Mesenchymal stem cell (in vitro differentiated cells and primary cell): ENCODE results near the gene TRIP13.

Experiments used
- DNase-seq: peaks from one replicate; pipeline ENCODE4 v3.0.0-alpha.2; 2013
- H2AFZ ChIP-seq: one replicate; pipeline ENCODE4 v1.6.1; 2013; ENCODE audit warnings: low read depth, mild to moderate bottlenecking, control low read depth, inconsistent platforms, low read length, moderate library complexity
- H2AK5ac ChIP-seq: 2 replicates; pipeline ENCODE4 v1.6.1; 2013; ENCODE audit warnings: low read length, moderate library complexity, mild to moderate bottlenecking, inconsistent platforms; ENCODE audit not compliant: severe bottlenecking
- H2BK120ac ChIP-seq: one replicate; pipeline ENCODE4 v1.6.1; 2013; ENCODE audit warnings: low read depth, mild to moderate bottlenecking, inconsistent platforms, low read length, moderate library complexity
- H2BK12ac ChIP-seq, 2 experiments: one replicate each; pipeline ENCODE4 v1.6.1; 2013; ENCODE audit warnings: inconsistent platforms in 2 of 2, low read length in 2 of 2, mild to moderate bottlenecking in 2 of 2, moderate library complexity in 2 of 2, control low read depth in 1 of 2
- H2BK15ac ChIP-seq: one replicate; pipeline ENCODE4 v1.6.1; 2013; ENCODE audit warnings: mild to moderate bottlenecking, low read depth, inconsistent platforms; ENCODE audit not compliant: poor library complexity, severe bottlenecking
- H2BK5ac ChIP-seq: 2 replicates; pipeline ENCODE4 v1.6.1; 2013; ENCODE audit warnings: low read depth, mild to moderate bottlenecking, low read length, control low read depth, inconsistent platforms; ENCODE audit not compliant: poor library complexity, severe bottlenecking
- H3K14ac ChIP-seq, 2 experiments: one replicate each; pipeline ENCODE4 v1.6.1; 2013; ENCODE audit warnings: inconsistent platforms in 2 of 2, low read length in 2 of 2, control low read depth in 1 of 2, mild to moderate bottlenecking in 1 of 2, moderate library complexity in 1 of 2
- H3K18ac ChIP-seq, 2 experiments: one replicate each; pipeline ENCODE4 v1.6.1; 2013; ENCODE audit warnings: inconsistent platforms in 2 of 2, low read length in 2 of 2, control low read depth in 1 of 2, low read depth in 1 of 2, mild to moderate bottlenecking in 1 of 2
- H3K23ac ChIP-seq, 2 experiments: one replicate each; pipeline ENCODE4 v1.6.1; 2013; ENCODE audit warnings: inconsistent platforms in 2 of 2, low read length in 2 of 2, mild to moderate bottlenecking in 2 of 2, moderate library complexity in 2 of 2, control low read depth in 1 of 2
- H3K27ac ChIP-seq: 2 replicates; pipeline ENCODE4 v1.5.1; 2013; ENCODE audit warnings: mild to moderate bottlenecking, moderate library complexity, low read length, control low read depth, inconsistent platforms; ENCODE audit not compliant: poor library complexity, severe bottlenecking
- H3K27me3 ChIP-seq, 2 experiments: 2 replicates each; pipeline versions ENCODE4 v1.6.1 to v1.7.0; 2013; ENCODE audit warnings: low read length in 2 of 2, mild to moderate bottlenecking in 2 of 2, moderate library complexity in 2 of 2, control low read depth in 1 of 2, inconsistent platforms in 1 of 2; ENCODE audit not compliant: control insufficient read depth in 1 of 2, insufficient read depth in 1 of 2
- H3K36me3 ChIP-seq, 2 experiments: 2 replicates each; pipeline versions ENCODE4 v1.6.1 to v1.7.0; 2013; ENCODE audit warnings: low read length in 2 of 2, control low read depth in 1 of 2, inconsistent platforms in 1 of 2, low read depth in 1 of 2, mild to moderate bottlenecking in 1 of 2; ENCODE audit not compliant: insufficient read depth in 2 of 2, control insufficient read depth in 1 of 2
- H3K4ac ChIP-seq, 2 experiments: one replicate each; pipeline ENCODE4 v1.6.1; 2013; ENCODE audit warnings: inconsistent platforms in 2 of 2, low read length in 2 of 2, mild to moderate bottlenecking in 2 of 2, moderate library complexity in 2 of 2, control low read depth in 1 of 2, low read depth in 1 of 2
- H3K4me1 ChIP-seq: 2 replicates; pipeline ENCODE4 v1.6.1; 2013; ENCODE audit warnings: low read depth, low read length, control low read depth; ENCODE audit not compliant: control insufficient read depth, insufficient read depth
- H3K4me2 ChIP-seq: 2 replicates; pipeline ENCODE4 v1.6.1; 2013; ENCODE audit warnings: low read length, mild to moderate bottlenecking, inconsistent platforms; ENCODE audit not compliant: poor library complexity, severe bottlenecking
- H3K4me3 ChIP-seq, 2 experiments: 2 replicates each; pipeline versions ENCODE4 v1.5.1 to v1.7.0; 2013; ENCODE audit warnings: low read length in 2 of 2, mild to moderate bottlenecking in 2 of 2, control low read depth in 1 of 2, low read depth in 1 of 2; ENCODE audit not compliant: insufficient read depth in 1 of 2
- H3K79me1 ChIP-seq: replicated peaks from 2 replicates; pipeline ENCODE4 v1.6.1; 2013; ENCODE audit warnings: mild to moderate bottlenecking, control low read depth, low read length, inconsistent platforms; ENCODE audit not compliant: poor library complexity, severe bottlenecking
- H3K9ac ChIP-seq: 2 replicates; pipeline ENCODE4 v1.7.0; 2013; ENCODE audit warnings: mild to moderate bottlenecking, low read length, moderate library complexity
- H3K9me3 ChIP-seq: 2 replicates; pipeline ENCODE4 v1.7.0; 2013; ENCODE audit warnings: mild to moderate bottlenecking, low read length; ENCODE audit not compliant: control insufficient read depth
- H4K8ac ChIP-seq: one replicate; pipeline ENCODE4 v1.6.1; 2013; ENCODE audit warnings: inconsistent platforms, mild to moderate bottlenecking, low read length, moderate library complexity
- H4K91ac ChIP-seq: one replicate; pipeline ENCODE4 v1.6.1; 2013; ENCODE audit warnings: mild to moderate bottlenecking, low read length, inconsistent platforms
- WGBS: methylation state at CpG from one replicate; pipeline ENCODE4 v1.1.7; 2013; ENCODE audit warnings: mixed read lengths; 5-methylcytosine and 5-hydroxymethylcytosine counted together

The TRIP13 gene

GRCh38 chr5:860506-861150 lies 32.1 kb upstream of the TRIP13 start:
- no peaks in the 10 kb centered on the region for H3K9me3 ChIP-seq
- H3K4me3 ChIP-seq = no peak overlapping the region
- peaks cover 0 to 3% of the 10 kb centered on the region in 2 experiments for H3K27me3 ChIP-seq
- peaks cover 20% of the 10 kb centered on the region for H3K4me1 ChIP-seq
- H3K4ac ChIP-seq = no peak overlapping the region
- no peak overlapping the region for H2AK5ac ChIP-seq
- no peak overlapping the region for H2BK5ac ChIP-seq
- no peak overlapping the region for H3K18ac ChIP-seq
- H2BK120ac ChIP-seq = no peak overlapping the region
- no peak overlapping the region for H4K91ac ChIP-seq
- no peak overlapping the region for H2BK12ac ChIP-seq
- no peak overlapping the region for H3K27ac ChIP-seq
- no peak overlapping the region for H3K4me2 ChIP-seq
- H3K9ac ChIP-seq = no peak overlapping the region
- no peak overlapping the region for H4K8ac ChIP-seq
- no peak overlapping the region for H2BK15ac ChIP-seq
- peaks cover 37 to 62% of the 10 kb centered on the region in 2 experiments for H3K36me3 ChIP-seq
- H3K79me1 ChIP-seq = peaks cover 7% of the 10 kb centered on the region
- DNase-seq = no peak
- H3K14ac ChIP-seq = no peak overlapping the region
- WGBS = 94% methylated on average over 15 of the region's 15 CpGs
- H3K23ac ChIP-seq = no peak overlapping the region
- no peak overlapping the region for H2AFZ ChIP-seq

DNA sequence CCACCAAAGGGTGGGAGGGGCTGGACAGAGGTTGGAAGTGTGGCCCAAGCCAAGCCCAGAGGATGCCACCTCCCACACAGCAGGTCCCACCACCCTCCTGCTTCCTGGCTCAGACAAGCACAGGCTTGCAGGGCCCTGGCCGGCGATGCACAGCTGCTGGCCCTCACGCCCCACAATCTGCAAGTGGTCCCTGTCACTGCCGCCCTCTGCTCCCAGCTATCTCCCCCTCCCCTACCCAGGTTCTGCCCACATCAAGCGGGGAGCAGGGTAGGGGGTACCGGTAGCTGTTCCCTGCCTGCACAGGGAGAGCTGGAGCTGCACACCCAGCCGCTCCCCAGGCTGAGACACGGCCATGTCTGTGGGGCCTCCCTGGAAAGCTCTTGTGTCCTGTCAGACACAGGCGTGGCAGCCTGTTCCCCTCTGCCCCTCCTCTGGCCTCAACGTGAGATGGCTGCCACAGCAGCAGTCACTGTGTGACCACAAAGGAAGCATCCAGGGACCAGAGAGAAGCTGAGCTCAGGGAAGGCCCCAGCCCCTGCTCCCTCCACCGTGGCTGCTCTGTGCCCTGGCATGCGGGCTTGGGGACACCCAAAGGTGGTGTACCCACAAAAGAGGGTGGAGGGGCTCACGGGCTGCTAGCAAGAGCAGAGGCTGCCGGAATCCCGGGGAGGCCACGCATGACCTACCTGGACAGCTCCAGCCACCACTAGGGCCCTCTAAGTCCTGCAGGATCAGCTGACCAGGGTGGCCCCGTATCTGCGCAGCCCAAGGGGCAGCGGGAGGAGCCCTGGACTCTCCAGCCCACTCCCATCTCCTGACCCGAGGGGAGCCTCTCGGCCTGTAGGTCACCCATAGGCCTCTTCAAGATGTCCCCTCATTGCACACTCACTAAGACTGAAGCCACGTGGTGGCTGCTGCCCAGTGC lies 31.0 kb upstream of the TRIP13 start:
- no peak overlapping the region for H3K23ac ChIP-seq
- no peak overlapping the region for H3K14ac ChIP-seq
- H4K8ac ChIP-seq = no peak overlapping the region
- peak overlapping the region in 1 of 2 experiments; percentile 18 for H3K18ac ChIP-seq
- peaks cover 18% of the 10 kb centered on the region for H3K4me1 ChIP-seq
- H2BK5ac ChIP-seq = no peak overlapping the region
- no peak overlapping the region for H3K4me2 ChIP-seq
- peaks cover 47 to 67% of the 10 kb centered on the region in 2 experiments for H3K36me3 ChIP-seq
- no peaks in the 10 kb centered on the region for H3K9me3 ChIP-seq
- DNase-seq = no peak
- H2BK15ac ChIP-seq = no peak overlapping the region
- H3K27me3 ChIP-seq = no peaks in the 10 kb centered on the region
- peak overlapping the region in 1 of 2 experiments; percentile 7 for H2BK12ac ChIP-seq
- no peak overlapping the region for H3K9ac ChIP-seq
- no peak overlapping the region for H3K4ac ChIP-seq
- H2AFZ ChIP-seq = no peak overlapping the region
- peaks cover 9% of the 10 kb centered on the region for H3K79me1 ChIP-seq
- no peak overlapping the region for H2AK5ac ChIP-seq
- 95% methylated on average over 22 of the region's 22 CpGs for WGBS
- no peak overlapping the region for H3K4me3 ChIP-seq
- no peak overlapping the region for H3K27ac ChIP-seq
- H2BK120ac ChIP-seq = no peak overlapping the region
- H4K91ac ChIP-seq = no peak overlapping the region

- H3K27ac ChIP-seq = no peak overlapping the region
- H2BK120ac ChIP-seq = no peak overlapping the region
- no peak overlapping the region for H3K18ac ChIP-seq
- no peak overlapping the region for H2BK12ac ChIP-seq
- no peaks in the 10 kb centered on the region for H3K27me3 ChIP-seq
- H3K4me2 ChIP-seq = no peak overlapping the region
- H3K4me3 ChIP-seq = no peak overlapping the region
- no peak overlapping the region for H3K23ac ChIP-seq
- H3K4me1 ChIP-seq = peaks cover 18% of the 10 kb centered on the region
- no peak overlapping the region for H3K9ac ChIP-seq
- H4K91ac ChIP-seq = no peak overlapping the region
- H2AFZ ChIP-seq = no peak overlapping the region
- H2BK5ac ChIP-seq = no peak overlapping the region
- no peak overlapping the region for H2AK5ac ChIP-seq
- H3K14ac ChIP-seq = no peak overlapping the region
- H3K4ac ChIP-seq = no peak overlapping the region
- peaks cover 56 to 74% of the 10 kb centered on the region in 2 experiments for H3K36me3 ChIP-seq
- no peak overlapping the region for H4K8ac ChIP-seq
- H3K79me1 ChIP-seq = peaks cover 15% of the 10 kb centered on the region
- H3K9me3 ChIP-seq = no peaks in the 10 kb centered on the region
- DNase-seq = no peak
- H2BK15ac ChIP-seq = no peak overlapping the region
- WGBS = 90% methylated on average over 25 of the region's 25 CpGs
Measured at GRCh38 chr5:862367-863243, 30.1 kb upstream of the TRIP13 start.
